Suppressor macrophage treated with lipopolysaccharide for 4 hours (primary cell): ENCODE measurements around the gene MRFAP1.
"Not testable (repeated sequence)": the region's sequence is repeated elsewhere in the genome, so short reads cannot be mapped to it uniquely, and the experiment has no call there.

Experiments used
- DNase-seq: peaks from one replicate; pipeline ENCODE4 v3.0.0-alpha.2; 2020

The MRFAP1 gene

GRCh38 chr4:6672131-6672530, 31.6 kb downstream of the MRFAP1 start:
- no peak for DNase-seq

- not testable (repeated sequence) for DNase-seq
These were observed 32.2 kb downstream of the MRFAP1 start for GRCh38 chr4:6672541-6673190.

- DNase-seq = not testable (repeated sequence)
These were observed 32.7 kb downstream of the MRFAP1 start for GRCh38 chr4:6673191-6673659.

- peak; percentile 96 for DNase-seq
These were observed 33.4 kb downstream of the MRFAP1 start for GRCh38 chr4:6673660-6674499.

- DNase-seq = no peak
These were observed 34.1 kb downstream of the MRFAP1 start for GRCh38 chr4:6674500-6675149.

GRCh38 chr4:6676722-6677558, 36.5 kb downstream of the MRFAP1 start:
- no peak for DNase-seq

- DNase-seq = no peak
These were observed 40.0 kb downstream of the MRFAP1 start for GRCh38 chr4:6680372-6681034.

- DNase-seq = no peak
These were observed 40.7 kb downstream of the MRFAP1 start for GRCh38 chr4:6681191-6681590.

- DNase-seq = no peak
These were observed 42.5 kb downstream of the MRFAP1 start for GRCh38 chr4:6682862-6683590.

- no peak for DNase-seq
These were observed 44.2 kb downstream of the MRFAP1 start for GRCh38 chr4:6684656-6685055.

- DNase-seq = no peak
These were observed 45.8 kb downstream of the MRFAP1 start for GRCh38 chr4:6686104-6686787.

GRCh38 chr4:6687947-6688878, 47.7 kb downstream of the MRFAP1 start:
- no peak for DNase-seq

- peak; percentile 51 for DNase-seq
These were observed 48.5 kb downstream of the MRFAP1 start for GRCh38 chr4:6688879-6689505.

GRCh38 chr4:6689506-6689960, 49.0 kb downstream of the MRFAP1 start:
- no peak for DNase-seq
